CD4-positive, alpha-beta T cell treated with Interleukin-15 for 1 hour (primary cell): ENCODE data around the gene MSRB2.
"Not testable (repeated sequence)": the region's sequence is repeated elsewhere in the genome, so short reads cannot be mapped to it uniquely, and the experiment has no call there.

Experiments used
- DNase-seq: peaks from one replicate; pipeline ENCODE4 v3.0.0-alpha.2; 2020

The MSRB2 gene

GRCh38 chr10:23095404-23095965 is at the start of gene MSRB2:
MSRB2 (plus strand) TSS chr10:23095579; CDS start chr10:23095609, 30 bp downstream.
- peak; percentile 84 for DNase-seq

GRCh38 chr10:23046027-23046426 is 49.4 kb upstream of the MSRB2 start:
- no peak for DNase-seq

GRCh38 chr10:23047201-23048050 is 48.0 kb upstream of the MSRB2 start:
- DNase-seq = no peak

GRCh38 chr10:23048191-23048590 is 47.2 kb upstream of the MSRB2 start:
- DNase-seq = no peak

GRCh38 chr10:23051278-23051677 is 44.1 kb upstream of the MSRB2 start:
- no peak for DNase-seq

- DNase-seq = no peak
Measured at GRCh38 chr10:23051855-23052331, 43.5 kb upstream of the MSRB2 start.

- DNase-seq = no peak
Measured at GRCh38 chr10:23053036-23053435, 42.3 kb upstream of the MSRB2 start.

- DNase-seq = no peak
Measured at GRCh38 chr10:23055424-23056185, 39.8 kb upstream of the MSRB2 start.

- DNase-seq = no peak
Measured at GRCh38 chr10:23056186-23056579, 39.2 kb upstream of the MSRB2 start.

- no peak for DNase-seq
Measured at GRCh38 chr10:23058366-23058765, 37.0 kb upstream of the MSRB2 start.

GRCh38 chr10:23060918-23061317 is 34.5 kb upstream of the MSRB2 start:
- no peak for DNase-seq

GRCh38 chr10:23063045-23063972 is 32.1 kb upstream of the MSRB2 start:
- DNase-seq = no peak

- no peak for DNase-seq
Measured at GRCh38 chr10:23063973-23064812, 31.2 kb upstream of the MSRB2 start.

GRCh38 chr10:23064813-23065114 is 30.6 kb upstream of the MSRB2 start:
- not testable (repeated sequence) for DNase-seq

- no peak for DNase-seq
Measured at GRCh38 chr10:23065181-23065948, 30.0 kb upstream of the MSRB2 start.

GRCh38 chr10:23067337-23067736 is 28.0 kb upstream of the MSRB2 start:
- DNase-seq = no peak

- DNase-seq = peak; percentile 49
Measured at GRCh38 chr10:23067939-23068775, 27.2 kb upstream of the MSRB2 start.

- no peak for DNase-seq
Measured at GRCh38 chr10:23069019-23069815, 26.2 kb upstream of the MSRB2 start.
